MCF 10A (cell line): ENCODE results near the gene SLC25A26. TPM values are rescaled to one million over a fixed set of nuclear protein-coding genes. Genes with fewer than 3 reads are reported as not detected.

ENCODE experiments used
- BruUV-seq: library from RNA; stranded (reverse); fragments of 400-500 nt; replicated peaks from 2 replicates; lab custom pipeline; 2021; lab: Mats Ljungman, UMichigan
- CTCF ChIA-PET: fragments of 300-600 bp; sonication (Branson Sonifier 250); formaldehyde crosslinking; extraction: SDS; loops from one replicate; lab custom pipeline; 2021; ENCODE audit warnings: antibody characterized with exemption, inconsistent platforms; lab: Yijun Ruan, JAX
- POLR2A ChIA-PET: fragments of 300-600, 350-650 bp; sonication (Branson Sonifier 250); formaldehyde crosslinking; extraction: SDS; loops from one replicate; lab custom pipeline; 2020; ENCODE audit warnings: antibody characterized with exemption, inconsistent platforms; lab: Yijun Ruan, JAX
- DNase-seq: peaks from one replicate; pipeline ENCODE4 v3.0.0-alpha.2; 2018; ENCODE audit not compliant: unreplicated experiment
- H3K27ac Mint-ChIP-seq: one replicate; pipeline ENCODE4 v1.8.0; 2022; ENCODE audit warnings: mild to moderate bottlenecking, low read depth, mixed read lengths; ENCODE audit not compliant: unreplicated experiment
- H3K27me3 Mint-ChIP-seq: one replicate; pipeline ENCODE4 v1.8.0; 2022; ENCODE audit warnings: mixed read lengths; ENCODE audit not compliant: insufficient read depth, unreplicated experiment
- H3K36me3 Mint-ChIP-seq: one replicate; pipeline ENCODE4 v1.8.0; 2022; ENCODE audit warnings: mild to moderate bottlenecking, moderate library complexity, mixed read lengths; ENCODE audit not compliant: insufficient read depth, unreplicated experiment
- H3K4me1 Mint-ChIP-seq: one replicate; pipeline ENCODE4 v1.8.0; 2022; ENCODE audit warnings: mixed read lengths; ENCODE audit not compliant: insufficient read depth, unreplicated experiment
- H3K4me3 Mint-ChIP-seq: one replicate; pipeline ENCODE4 v1.8.0; 2022; ENCODE audit warnings: mild to moderate bottlenecking, moderate library complexity, mixed read lengths; ENCODE audit not compliant: unreplicated experiment
- H3K9me3 Mint-ChIP-seq: one replicate; pipeline ENCODE4 v1.8.0; 2022; ENCODE audit warnings: mixed read lengths; ENCODE audit not compliant: unreplicated experiment
- CTCF ChIP-seq: fragments of 200-600 bp; IDR thresholded peaks from one replicate; pipeline ENCODE4 v1.8.0; 2022; ENCODE audit warnings: antibody characterized with exemption, mild to moderate bottlenecking; ENCODE audit not compliant: unreplicated experiment
- intact Hi-C: fragments of 100-400 bp; cut with micrococcal nuclease; formaldehyde crosslinking; loops from 2 replicates; pipeline ENCODE4 v1.14.1; 2022
- total RNA-seq: library from RNA; stranded (reverse); gene quantifications from 2 replicates; pipeline ENCODE4 v1.2.3, GENCODE V29; 2022

Gene SLC25A26
- total RNA-seq, 1 experiment from 2014 or later = 24.8 TPM

DNA sequence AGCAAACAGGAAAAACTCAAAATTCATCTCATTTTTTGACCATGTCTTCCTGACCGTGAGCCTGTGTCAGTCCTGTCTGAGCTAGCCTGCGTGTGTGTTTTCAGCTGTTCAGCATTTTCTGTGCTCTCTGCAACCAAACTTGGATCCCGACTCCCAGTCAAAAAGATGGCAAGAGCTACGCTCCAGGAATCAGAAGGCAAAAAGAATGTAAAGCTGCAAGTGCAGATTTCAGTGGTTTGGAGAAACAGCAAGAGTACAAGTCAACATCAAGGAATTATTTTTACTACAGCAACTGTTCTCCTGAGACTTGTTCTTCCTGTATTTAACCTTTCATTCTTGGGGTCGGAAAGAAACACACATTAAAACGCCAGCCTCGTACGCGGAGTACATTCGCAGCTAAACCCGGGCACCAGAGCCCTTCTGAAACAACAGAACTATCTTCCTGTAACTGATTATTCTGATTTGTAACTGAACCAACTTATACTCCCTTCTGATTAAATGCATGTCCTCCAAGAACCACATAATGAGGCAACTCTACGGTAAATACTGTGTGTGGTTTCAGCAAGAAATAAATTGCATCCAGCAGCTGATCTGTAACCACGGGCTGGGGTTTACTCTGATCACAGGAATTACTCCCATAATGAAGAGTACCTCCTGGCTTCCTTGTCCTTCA, 172.7 kb downstream of the SLC25A26 start:
- Mint-ChIP-seq H3K9me3 (no peaks in the 10 kb centered on the region), H3K36me3 (peaks cover 38% of the 10 kb centered on the region), H3K27ac (no peak overlapping the region), H3K27me3 (no peaks in the 10 kb centered on the region), H3K4me3 (no peak overlapping the region), H3K4me1 (peaks cover 4% of the 10 kb centered on the region)
- no peak for DNase-seq
- ChIA-PET CTCF (interaction anchor here (1.0 to 2.4 kb wide), 5 partner anchors 14 to 429 kb away, joined by 3 to 15 read pairs (median 6); no protein-coding TSS in a partner anchor), POLR2A (no interaction called here)
- intact Hi-C loops = no loop called here
- TF ChIP-seq CTCF = no peak
- no TSS peak for BruUV-seq

DNA sequence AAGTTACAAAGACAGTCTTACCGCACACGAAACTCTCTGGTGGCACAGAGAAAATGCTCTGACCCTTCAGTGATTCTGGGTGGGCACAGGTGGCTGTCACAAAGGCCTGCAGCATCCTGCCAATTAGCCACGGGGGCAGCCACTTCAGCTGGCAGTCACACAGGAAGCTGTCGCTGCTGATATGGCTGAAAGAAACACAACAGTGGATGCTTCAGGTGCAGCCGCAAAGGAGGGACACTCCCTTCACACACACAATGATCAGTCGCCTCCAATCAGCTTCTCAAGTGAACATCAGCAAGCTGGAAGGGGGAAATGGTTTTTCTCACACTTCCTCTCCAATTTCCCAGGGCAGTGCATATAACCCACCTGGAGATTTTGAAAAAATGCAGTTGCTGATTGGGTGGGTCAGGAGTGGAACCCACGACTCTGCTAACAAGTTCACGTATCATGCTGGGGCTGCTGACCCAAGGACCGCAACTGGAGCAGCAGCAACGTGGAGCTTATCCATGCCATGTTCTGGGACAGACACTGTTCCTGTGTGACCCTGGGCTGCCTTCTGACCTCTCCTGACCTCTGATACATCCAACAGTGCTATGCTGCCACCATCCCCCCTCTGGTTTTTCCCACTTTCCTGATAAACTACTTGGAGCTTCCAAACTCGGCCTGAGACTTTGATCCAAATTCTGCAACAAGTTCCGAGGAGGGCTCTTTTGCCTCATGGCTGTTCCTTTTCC, 173.4 kb downstream of the SLC25A26 start:
- TF ChIP-seq CTCF = no peak
- no peak overlapping the region for H3K27ac Mint-ChIP-seq
- POLR2A ChIA-PET = interaction anchor here (0.7 kb wide), 1 partner anchor 21 kb away, joined by 3 read pairs; no protein-coding TSS in a partner anchor
- peaks cover 38% of the 10 kb centered on the region for H3K36me3 Mint-ChIP-seq
- no peaks in the 10 kb centered on the region for H3K27me3 Mint-ChIP-seq
- no peak for DNase-seq
- H3K4me3 Mint-ChIP-seq = no peak overlapping the region
- H3K9me3 Mint-ChIP-seq = no peaks in the 10 kb centered on the region
- no TSS peak for BruUV-seq
- H3K4me1 Mint-ChIP-seq = peaks cover 6% of the 10 kb centered on the region
- intact Hi-C loops = no loop called here
- CTCF ChIA-PET = interaction anchor here (0.6 to 1.7 kb wide), 7 partner anchors 13 to 583 kb away, joined by 3 to 6 read pairs (median 3); no protein-coding TSS in a partner anchor

GRCh38 chr3:66394753-66395249, 174.0 kb downstream of the SLC25A26 start:
- peaks cover 6% of the 10 kb centered on the region for H3K4me1 Mint-ChIP-seq
- POLR2A ChIA-PET = interaction anchor here (0.7 kb wide), 1 partner anchor 22 kb away, joined by 3 read pairs; no protein-coding TSS in a partner anchor

More at GRCh38 chr3:66394753-66395249, 174.0 kb downstream of the SLC25A26 start:
- H3K4me3 Mint-ChIP-seq = no peak overlapping the region
- H3K27me3 Mint-ChIP-seq = no peaks in the 10 kb centered on the region
- BruUV-seq = no TSS peak
- no peak for TF ChIP-seq CTCF
- H3K27ac Mint-ChIP-seq = no peak overlapping the region
- no peak for DNase-seq
- CTCF ChIA-PET = interaction anchor here (0.6 to 1.7 kb wide), 6 partner anchors 13 to 584 kb away, joined by 3 to 6 read pairs (median 3); no protein-coding TSS in a partner anchor
- intact Hi-C loops = no loop called here
- no peaks in the 10 kb centered on the region for H3K9me3 Mint-ChIP-seq
- H3K36me3 Mint-ChIP-seq = peaks cover 38% of the 10 kb centered on the region
